ENCODE data around the gene ACACA.

GRCh38 chr17:37385474-37385990 lies 21.1 kb downstream of the ACACA start:
- no peak for TF ChIP-seq CTCF (IDR thresholded peaks at IDR 0.05)
- TF ChIP-seq POLR2A (IDR thresholded peaks at IDR 0.05) = no peak
- TF ChIP-seq EP300 (IDR thresholded peaks at IDR 0.05) = no peak

Measured in tibial nerve (tissue), 4 donors.